GM23248 (cell line): Measurements from ENCODE around the gene GHITM. TPM values are rescaled to one million over a fixed set of nuclear protein-coding genes. Genes with fewer than 3 reads are reported as not detected.

Experiments used
- DNase-seq: peaks from one replicate; pipeline ENCODE4 v3.0.0-alpha.2; 2015
- H2AFZ ChIP-seq: fragments of 200-600 bp; sonication (generic); 2 replicates; pipeline ENCODE4 v1.6.1; 2016; ENCODE audit warnings: antibody characterized with exemption
- H3F3A ChIP-seq: fragments of 200-600 bp; sonication (generic); 2 replicates; pipeline ENCODE4 v1.6.1; 2016; ENCODE audit warnings: mild to moderate bottlenecking, antibody characterized with exemption, mixed run types; ENCODE audit not compliant: insufficient read depth
- H3K27ac ChIP-seq: fragments of 200-600 bp; sonication (generic); 2 replicates; pipeline ENCODE4 v1.5.1; 2016; ENCODE audit warnings: mild to moderate bottlenecking
- H3K27me3 ChIP-seq: fragments of 200-600 bp; sonication (generic); replicated peaks from 2 replicates; pipeline ENCODE4 v1.6.1; 2016; ENCODE audit warnings: mild to moderate bottlenecking; ENCODE audit not compliant: insufficient read depth
- H3K36me3 ChIP-seq: fragments of 200-600 bp; sonication (generic); 2 replicates; pipeline ENCODE4 v1.6.1; 2016; ENCODE audit warnings: low read depth, mild to moderate bottlenecking
- H3K4me1 ChIP-seq: fragments of 200-600 bp; sonication (generic); 2 replicates; pipeline ENCODE4 v1.6.1; 2016; ENCODE audit warnings: mild to moderate bottlenecking; ENCODE audit not compliant: insufficient read depth
- H3K4me2 ChIP-seq: fragments of 200-600 bp; sonication (generic); one replicate; pipeline ENCODE4 v1.6.1; 2016; ENCODE audit warnings: mild to moderate bottlenecking; ENCODE audit not compliant: unreplicated experiment
- H3K4me3 ChIP-seq: fragments of 200-600 bp; sonication (generic); 2 replicates; pipeline ENCODE4 v1.5.1; 2016; ENCODE audit warnings: mild to moderate bottlenecking
- H3K79me2 ChIP-seq: fragments of 200-600 bp; sonication (generic); 2 replicates; pipeline ENCODE4 v1.6.1; 2016; ENCODE audit warnings: mild to moderate bottlenecking; ENCODE audit not compliant: insufficient read depth
- H3K9ac ChIP-seq: fragments of 200-600 bp; sonication (generic); 2 replicates; pipeline ENCODE4 v1.6.1; 2016; ENCODE audit warnings: mild to moderate bottlenecking
- H3K9me2 ChIP-seq: fragments of 200-600 bp; sonication (generic); 2 replicates; pipeline ENCODE4 v1.6.1; 2016; ENCODE audit warnings: mixed run types, mild to moderate bottlenecking, moderate library complexity; ENCODE audit not compliant: insufficient read depth
- H3K9me3 ChIP-seq: fragments of 200-600 bp; sonication (generic); one replicate; pipeline ENCODE4 v1.6.1; 2017; ENCODE audit warnings: low read depth
- H4K20me1 ChIP-seq: fragments of 200-600 bp; sonication (generic); 2 replicates; pipeline ENCODE4 v1.6.0; 2016; ENCODE audit not compliant: insufficient read depth
- EZH2 ChIP-seq: fragments of 200-600 bp; sonication (generic); IDR thresholded peaks from 2 replicates; pipeline ENCODE4 v1.6.1; 2018; ENCODE audit warnings: antibody characterized with exemption, mild to moderate bottlenecking; ENCODE audit not compliant: insufficient read depth, poor library complexity, severe bottlenecking
- EZH2phosphoT487 ChIP-seq: fragments of 200-600 bp; sonication (generic); IDR thresholded peaks from 2 replicates; pipeline ENCODE4 v1.6.1; 2018; ENCODE audit warnings: antibody characterized with exemption, moderate library complexity, mild to moderate bottlenecking, low read depth; ENCODE audit not compliant: insufficient read depth
- WGBS, 2 experiments: methylation state at CpG; one replicate each; pipeline ENCODE4 v1.1.6; 2015 to 2017; ENCODE audit warnings: low lambda C conversion rate in 2 of 2, low coverage in 1 of 2; ENCODE audit errors: missing lambda C conversion rate in 2 of 2; 5-methylcytosine and 5-hydroxymethylcytosine counted together
- in situ Hi-C: fragments of 300-500 bp; cut with MboI; formaldehyde crosslinking; loops from 2 replicates; pipeline ENCODE4 v1.15.0; 2020
- polyA plus RNA-seq: library from polyadenylated mRNA; unstranded; fragments of >200 nt; fragmentation: Nextera tagmentation; extraction: Ambion mirVana; gene quantifications from 2 replicates; pipeline ENCODE4 v1.2.1, GENCODE V29; 2016
- total RNA-seq: library from RNA; depleted of rRNA; stranded (reverse); fragments of >200 nt; shearing (Covaris generic); gene quantifications from 2 replicates; pipeline ENCODE4 v1.2.3, GENCODE V29; 2014; rRNA removed

GHITM gene
- total and polyA plus RNA-seq, 2 experiments from 2014 or later: 205 to 258 TPM

- 54 to 58% methylated on average over 11 of the region's 11 CpGs for WGBS, 2 experiments
- Histone ChIP-seq H3K4me3 (no peak overlapping the region), H3K36me3 (no peaks in the 10 kb centered on the region), H2AFZ (no peak overlapping the region), H3K79me2 (no peaks in the 10 kb centered on the region), H3K9me2 (no peaks in the 10 kb centered on the region), H3K9me3 (no peaks in the 10 kb centered on the region), H3K9ac (no peak overlapping the region), H3K27me3 (peaks cover 9% of the 10 kb centered on the region; the same call in 1 of the 2 replicates), H3K4me1 (no peaks in the 10 kb centered on the region), H4K20me1 (no peaks in the 10 kb centered on the region), H3F3A (no peaks in the 10 kb centered on the region), H3K27ac (no peak overlapping the region), H3K4me2 (no peak overlapping the region)
- TF ChIP-seq EZH2phosphoT487: no peak
- TF ChIP-seq EZH2: no peak
- in situ Hi-C loops: no loop called here
- DNase-seq: no peak
These were observed 62.4 kb downstream of the GHITM start for GRCh38 chr10:84201682-84202081.

- Histone ChIP-seq H3K4me3 (no peak overlapping the region), H2AFZ (no peak overlapping the region), H3K27me3 (peaks cover 4% of the 10 kb centered on the region; the same call in 1 of the 2 replicates), H3K4me2 (no peak overlapping the region), H3K9me2 (no peaks in the 10 kb centered on the region), H3K79me2 (no peaks in the 10 kb centered on the region), H4K20me1 (no peaks in the 10 kb centered on the region), H3K9me3 (no peaks in the 10 kb centered on the region), H3K9ac (no peak overlapping the region), H3F3A (no peaks in the 10 kb centered on the region), H3K4me1 (no peaks in the 10 kb centered on the region), H3K36me3 (no peaks in the 10 kb centered on the region), H3K27ac (no peak overlapping the region)
- WGBS, 2 experiments: 63 to 64% methylated on average over 5 of the region's 5 CpGs
- no peak for TF ChIP-seq EZH2
- TF ChIP-seq EZH2phosphoT487: no peak
- no peak for DNase-seq
- in situ Hi-C loops: no loop called here
These were observed 63.0 kb downstream of the GHITM start for GRCh38 chr10:84202349-84202748.

Other genes with a start within 250 kb of the GHITM start
- gene GPR15LG, start 34.3 kb downstream of the GHITM start, total RNA-seq: not detected in 2 replicates
- not detected in 2 replicates for gene GPR15LG, start 34.3 kb downstream of the GHITM start, polyA plus RNA-seq
- not detected in 2 replicates for gene CDHR1, start 55.0 kb downstream of the GHITM start, total RNA-seq
- not detected in 2 replicates for gene CDHR1, start 55.0 kb downstream of the GHITM start, polyA plus RNA-seq
- gene LRIT2, start 86.0 kb downstream of the GHITM start, total RNA-seq: not detected in 2 replicates
- not detected in 2 replicates for gene LRIT2, start 86.0 kb downstream of the GHITM start, polyA plus RNA-seq
- not detected in 2 replicates for gene LRIT1, start 102.0 kb downstream of the GHITM start, total RNA-seq
- gene LRIT1, start 102.0 kb downstream of the GHITM start, polyA plus RNA-seq: not detected in 2 replicates
- not detected in 2 replicates for gene RGR, start 105.5 kb downstream of the GHITM start, total RNA-seq
- not detected in 2 replicates for gene RGR, start 105.5 kb downstream of the GHITM start, polyA plus RNA-seq
- gene CCSER2, start 189.1 kb downstream of the GHITM start, total RNA-seq: 27.8 and 30.6 TPM in 2 replicates
- 76.8 and 78.1 TPM in 2 replicates for gene CCSER2, start 189.1 kb downstream of the GHITM start, polyA plus RNA-seq